HEK293 (cell line): ENCODE measurements around the gene MYOF.

Experiments
- CTCF ChIA-PET: fragments of 350-600 bp; formaldehyde crosslinking; extraction: SDS; loops from one replicate; lab custom pipeline; 2021; ENCODE audit warnings: antibody characterized with exemption; lab: Yijun Ruan, JAX
- POLR2A ChIA-PET: fragments of 300-600 bp; formaldehyde crosslinking; extraction: SDS; loops from one replicate; lab custom pipeline; 2020; ENCODE audit warnings: antibody characterized with exemption, inconsistent platforms; lab: Yijun Ruan, JAX
- H3K27ac ChIP-seq: fragments of 200-500 bp; sonication (Bioruptor generic); 2 replicates; pipeline ENCODE4 v1.5.1; 2014; ENCODE audit warnings: low read depth, low read length, control low read depth, inconsistent platforms; ENCODE audit errors: extremely low read depth
- H3K36me3 ChIP-seq, 2 experiments: fragments of 200-500 bp in 1 of 2; sonication (Bioruptor generic) in 1 of 2; 1 replicate in 1 of 2; 2 replicates in 1 of 2; pipeline ENCODE4 v1.5.1; 2014 to 2017; ENCODE audit warnings: inconsistent platforms in 2 of 2, low read length in 2 of 2; ENCODE audit not compliant: control insufficient read depth in 2 of 2, insufficient read depth in 1 of 2
- H3K4me1 ChIP-seq: fragments of 200-500 bp; sonication (Bioruptor generic); 2 replicates; pipeline ENCODE4 v1.5.1; 2014; ENCODE audit warnings: mild to moderate bottlenecking, low read length, inconsistent platforms; ENCODE audit not compliant: control insufficient read depth, insufficient read depth
- H3K4me3 ChIP-seq: 2 replicates; pipeline ENCODE4 v1.5.1; 2011; ENCODE audit warnings: low read depth, mild to moderate bottlenecking, control low read depth, low read length, moderate library complexity
- H3K9me3 ChIP-seq: fragments of 200-500 bp; sonication (Bioruptor generic); 2 replicates; pipeline ENCODE4 v1.5.1; 2014; ENCODE audit warnings: low read depth, low read length, inconsistent platforms; ENCODE audit not compliant: control insufficient read depth, insufficient read depth
- BCL6B ChIP-seq: fragments of 450-650 bp; formaldehyde crosslinking; IDR thresholded peaks from 2 replicates; pipeline ENCODE4 v1.5.1; 2017; ENCODE audit warnings: missing biosample characterization, missing genetic modification characterization
- EGR2 ChIP-seq: fragments of 450-650 bp; formaldehyde crosslinking; IDR thresholded peaks from 2 replicates; pipeline ENCODE4 v1.5.1; 2016; ENCODE audit warnings: low read depth, missing biosample characterization, missing genetic modification characterization
- GLIS2 ChIP-seq: fragments of 450-650 bp; formaldehyde crosslinking; IDR thresholded peaks from 2 replicates; pipeline ENCODE4 v1.5.1; 2016; ENCODE audit warnings: missing biosample characterization, missing genetic modification characterization
- KLF16 ChIP-seq: fragments of 450-650 bp; formaldehyde crosslinking; IDR thresholded peaks from 2 replicates; pipeline ENCODE4 v1.5.1; 2017; ENCODE audit warnings: missing biosample characterization, missing genetic modification characterization
- PBX3 ChIP-seq: sonication (generic); formaldehyde crosslinking; IDR thresholded peaks from 2 replicates; pipeline ENCODE4 v1.8.1; 2022; ENCODE audit warnings: mild to moderate bottlenecking, moderate library complexity, missing genetic modification reagents
- PRDM1 ChIP-seq: fragments of 450-650 bp; formaldehyde crosslinking; IDR thresholded peaks from 2 replicates; pipeline ENCODE4; 2016; ENCODE audit warnings: missing biosample characterization, missing genetic modification characterization
- SCRT1 ChIP-seq: fragments of 450-650 bp; formaldehyde crosslinking; IDR thresholded peaks from 2 replicates; pipeline ENCODE4 v1.5.1; 2016; ENCODE audit warnings: missing biosample characterization, missing genetic modification characterization, borderline replicate concordance
- ZBTB20 ChIP-seq: fragments of 450-650 bp; formaldehyde crosslinking; IDR thresholded peaks from 2 replicates; pipeline ENCODE4 v1.5.1; 2016; ENCODE audit warnings: missing biosample characterization, missing genetic modification characterization
- ZFP3 ChIP-seq: fragments of 450-650 bp; formaldehyde crosslinking; IDR thresholded peaks from 2 replicates; pipeline ENCODE4 v1.5.1; 2016; ENCODE audit warnings: low read depth, missing biosample characterization, missing genetic modification characterization
- ZNF138 ChIP-seq: fragments of 450-650 bp; formaldehyde crosslinking; IDR thresholded peaks from 2 replicates; pipeline ENCODE4 v1.5.1; 2016; ENCODE audit warnings: missing biosample characterization, missing genetic modification characterization, borderline replicate concordance
- ZNF175 ChIP-seq: fragments of 450-650 bp; formaldehyde crosslinking; IDR thresholded peaks from 2 replicates; pipeline ENCODE4 v1.5.1; 2016; ENCODE audit warnings: missing biosample characterization, missing genetic modification characterization
- ZNF221 ChIP-seq: fragments of 450-650 bp; formaldehyde crosslinking; IDR thresholded peaks from 2 replicates; pipeline ENCODE4 v1.5.1; 2017; ENCODE audit warnings: missing biosample characterization, missing genetic modification characterization, borderline replicate concordance
- ZNF239 ChIP-seq: fragments of 450-650 bp; formaldehyde crosslinking; IDR thresholded peaks from 2 replicates; pipeline ENCODE4 v1.5.1; 2016; ENCODE audit warnings: missing biosample characterization, missing genetic modification characterization
- ZNF24 ChIP-seq: fragments of 450-650 bp; formaldehyde crosslinking; IDR thresholded peaks from 2 replicates; pipeline ENCODE4 v1.5.1; 2016; ENCODE audit warnings: missing biosample characterization, missing genetic modification characterization
- ZNF274 ChIP-seq, 2 experiments: fragments of 200-500 bp in 1 of 2; fragments of 450-650 bp in 1 of 2; sonication (Bioruptor generic) in 1 of 2; formaldehyde crosslinking in 1 of 2; IDR thresholded peaks; 2 replicates each; pipeline versions ENCODE4 v1.5.1 to v1.6.1; 2014 to 2016; ENCODE audit warnings: borderline replicate concordance in 1 of 2, inconsistent platforms in 1 of 2, low read length in 1 of 2, missing biosample characterization in 1 of 2, missing genetic modification characterization in 1 of 2
- ZNF302 ChIP-seq: fragments of 450-650 bp; formaldehyde crosslinking; IDR thresholded peaks from 2 replicates; pipeline ENCODE4 v1.5.1; 2016; ENCODE audit warnings: missing biosample characterization, missing genetic modification characterization, low read depth
- ZNF394 ChIP-seq: fragments of 450-650 bp; formaldehyde crosslinking; IDR thresholded peaks from 2 replicates; pipeline ENCODE4 v1.5.1; 2016; ENCODE audit warnings: missing biosample characterization, missing genetic modification characterization, mild to moderate bottlenecking, moderate library complexity, borderline replicate concordance
- ZNF488 ChIP-seq: fragments of 450-650 bp; formaldehyde crosslinking; IDR thresholded peaks from 2 replicates; pipeline ENCODE4 v1.5.1; 2016; ENCODE audit warnings: missing biosample characterization, missing genetic modification characterization
- ZNF544 ChIP-seq: fragments of 450-650 bp; formaldehyde crosslinking; IDR thresholded peaks from 2 replicates; pipeline ENCODE4 v1.5.0; 2017; ENCODE audit warnings: missing biosample characterization, missing genetic modification characterization
- ZNF571 ChIP-seq: fragments of 450-650 bp; formaldehyde crosslinking; IDR thresholded peaks from 2 replicates; pipeline ENCODE4 v1.5.0; 2017; ENCODE audit warnings: missing biosample characterization, missing genetic modification characterization
- ZNF580 ChIP-seq: fragments of 450-650 bp; formaldehyde crosslinking; IDR thresholded peaks from 2 replicates; pipeline ENCODE4 v1.5.1; 2016; ENCODE audit warnings: missing biosample characterization, missing genetic modification characterization
- ZNF600 ChIP-seq: fragments of 450-650 bp; formaldehyde crosslinking; IDR thresholded peaks from 2 replicates; pipeline ENCODE4 v1.5.1; 2016; ENCODE audit warnings: missing biosample characterization, missing genetic modification characterization
- ZNF664 ChIP-seq: fragments of 450-650 bp; formaldehyde crosslinking; IDR thresholded peaks from 2 replicates; pipeline ENCODE4 v1.5.1; 2016; ENCODE audit warnings: missing biosample characterization, missing genetic modification characterization
- ZNF704 ChIP-seq: fragments of 450-650 bp; formaldehyde crosslinking; IDR thresholded peaks from 2 replicates; pipeline ENCODE4 v1.5.1; 2016; ENCODE audit warnings: missing biosample characterization, missing genetic modification characterization
- ZNF707 ChIP-seq: fragments of 450-650 bp; formaldehyde crosslinking; IDR thresholded peaks from 2 replicates; pipeline ENCODE4 v1.5.1; 2016; ENCODE audit warnings: missing biosample characterization, missing genetic modification characterization
- ZNF768 ChIP-seq: fragments of 450-650 bp; formaldehyde crosslinking; IDR thresholded peaks from 2 replicates; pipeline ENCODE4 v1.5.1; 2018; ENCODE audit warnings: missing biosample characterization, mild to moderate bottlenecking, missing genetic modification characterization
- ZNF785 ChIP-seq: fragments of 450-650 bp; formaldehyde crosslinking; IDR thresholded peaks from 2 replicates; pipeline ENCODE4 v1.5.1; 2016; ENCODE audit warnings: missing biosample characterization, missing genetic modification characterization
- ZNF792 ChIP-seq: fragments of 450-650 bp; formaldehyde crosslinking; IDR thresholded peaks from 2 replicates; pipeline ENCODE4 v1.5.1; 2016; ENCODE audit warnings: missing biosample characterization, missing genetic modification characterization
- ZSCAN23 ChIP-seq: fragments of 450-650 bp; formaldehyde crosslinking; IDR thresholded peaks from 2 replicates; pipeline ENCODE4 v1.5.1; 2016; ENCODE audit warnings: missing biosample characterization, missing genetic modification characterization

The MYOF gene

GRCh38 chr10:93346694-93347093 is 135.4 kb downstream of the MYOF start:
- ChIA-PET CTCF (interaction anchor here (0.6 to 1.1 kb wide), 2 partner anchors 10 to 477 kb away, joined by 4 to 6 read pairs; no protein-coding TSS in a partner anchor), POLR2A (no interaction called here)
- Histone ChIP-seq H3K36me3 (no peaks in the 10 kb centered on the region), H3K4me3 (no peak overlapping the region)
- TF ChIP-seq ZNF175 (tag by site-specific recombination) (no peak), ZNF302 (tag by site-specific recombination) (no peak), PRDM1 (0 out of 2 replicates have a peak, but pooled peaks have one; percentile 35), PBX3 (CRISPR knock-in tag) (no peak), ZNF274 (IDR thresholded peaks at IDR 0.05; ENCODE audit: low read length) (no peak), ZNF274 (tag by site-specific recombination; IDR thresholded peaks at IDR 0.05; ENCODE audit: borderline replicate concordance) (no peak), BCL6B (tag by site-specific recombination) (no peak)
- TF ChIP-seq, all 188 proteins: peak for 1
- Histone ChIP-seq H3K9me3 (no peaks in the 10 kb centered on the region), H3K27ac (no peak overlapping the region), H3K4me1 (no peaks in the 10 kb centered on the region)

GRCh38 chr10:93346108-93346507 is 136.0 kb downstream of the MYOF start:
- H3K27ac ChIP-seq: no peak overlapping the region
- H3K4me3 ChIP-seq: no peak overlapping the region
- TF ChIP-seq KLF16 (tag by site-specific recombination) (no peak), ZBTB20 (tag by site-specific recombination) (no peak), ZNF488 (tag by site-specific recombination) (no peak), ZNF785 (tag by site-specific recombination) (no peak), ZNF792 (tag by site-specific recombination) (no peak), ZNF580 (tag by site-specific recombination) (no peak), ZNF664 (tag by site-specific recombination) (no peak), ZNF704 (tag by site-specific recombination) (no peak), ZNF394 (tag by site-specific recombination) (no peak)
- CTCF ChIA-PET: interaction anchor here (0.6 to 1.1 kb wide), 2 partner anchors 11 to 476 kb away, joined by 4 to 6 read pairs; no protein-coding TSS in a partner anchor
- H3K9me3 ChIP-seq: no peaks in the 10 kb centered on the region
- no peaks in the 10 kb centered on the region for H3K36me3 ChIP-seq
- no peaks in the 10 kb centered on the region for H3K4me1 ChIP-seq
- POLR2A ChIA-PET: no interaction called here

- no peaks in the 10 kb centered on the region for H3K9me3 ChIP-seq
- no peak overlapping the region for H3K27ac ChIP-seq
- no peaks in the 10 kb centered on the region for H3K4me1 ChIP-seq
- ChIA-PET POLR2A (no interaction called here), CTCF (interaction anchor here (0.7 to 1.7 kb wide), 2 partner anchors 9 to 264 kb away, joined by 4 to 6 read pairs; no protein-coding TSS in a partner anchor)
- H3K36me3 ChIP-seq: no peaks in the 10 kb centered on the region
- no peak overlapping the region for H3K4me3 ChIP-seq
- TF ChIP-seq ZNF544 (tag by site-specific recombination) (no peak), ZNF600 (no peak), EGR2 (tag by site-specific recombination) (no peak), ZNF394 (tag by site-specific recombination) (no peak), ZNF221 (tag by site-specific recombination) (no peak), GLIS2 (tag by site-specific recombination) (no peak), SCRT1 (tag by site-specific recombination) (no peak), ZNF571 (tag by site-specific recombination) (no peak), ZNF707 (tag by site-specific recombination) (no peak), ZNF239 (tag by site-specific recombination) (no peak), ZNF24 (tag by site-specific recombination) (no peak), ZNF768 (no peak), ZSCAN23 (tag by site-specific recombination) (no peak), ZFP3 (no peak), ZNF785 (tag by site-specific recombination) (no peak), ZNF138 (tag by site-specific recombination) (no peak)
These were observed 137.4 kb downstream of the MYOF start for GRCh38 chr10:93344691-93345090.
